GM08714 (cell line): ENCODE data around the gene ELL2.

ENCODE experiments used
- H3K4me3 ChIP-seq: fragments of 200-500 bp; sonication (Bioruptor generic); 2 replicates; pipeline ENCODE4 v1.5.1; 2014; ENCODE audit warnings: mild to moderate bottlenecking, low read length, inconsistent platforms
- ZNF274 ChIP-seq: IDR thresholded peaks from 2 replicates; pipeline ENCODE4 v1.6.1; 2012; ENCODE audit warnings: mild to moderate bottlenecking, low read depth, low read length

The ELL2 gene

GRCh38 chr5:95961617-95962474 lies at the start of gene ELL2:
Gene ELL2, minus strand, starts transcription at chr5:95961851. Its CDS starts 130 bp downstream, at chr5:95961721.
- no peak for TF ChIP-seq ZNF274

DNA sequence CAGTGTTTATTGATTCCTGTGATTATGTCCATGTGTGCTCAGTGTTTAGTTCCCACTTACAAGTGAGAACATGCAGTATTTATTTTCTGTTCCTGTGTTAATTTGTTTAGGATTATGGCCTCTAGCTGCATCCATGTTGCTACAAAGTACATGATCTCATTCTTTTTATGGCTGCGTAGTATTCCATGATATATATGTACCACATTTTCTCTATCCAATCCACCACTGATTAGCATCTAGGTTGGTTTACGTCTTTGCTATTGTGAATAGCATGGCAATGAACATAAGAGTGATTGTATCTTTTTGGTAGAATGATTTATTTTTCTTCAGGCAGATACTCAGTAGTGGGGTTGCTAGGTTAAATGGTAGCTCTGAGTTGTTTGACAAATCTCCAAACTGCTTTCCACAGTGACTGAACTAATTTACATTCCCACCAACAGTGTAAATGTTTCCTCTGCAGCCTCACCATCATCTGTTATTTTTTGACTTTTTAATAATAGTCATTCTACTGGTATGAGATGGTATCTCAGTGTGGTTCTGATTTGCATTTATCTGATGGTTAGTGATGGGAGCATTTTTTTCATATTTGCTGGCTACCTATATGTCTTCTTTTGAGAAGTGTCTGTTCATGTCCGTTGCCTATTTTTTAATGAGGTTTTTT lies 47.5 kb upstream of the ELL2 start:
- no peak for TF ChIP-seq ZNF274

More at GRCh38 chr5:95961617-95962474, at the start of gene ELL2:
- H3K4me3 ChIP-seq, result peak within 1 kb of the TSS; percentile 98

GRCh38 chr5:96008487-96008886 lies 46.8 kb upstream of the ELL2 start:
- TF ChIP-seq ZNF274, result no peak
- no peak overlapping the region for H3K4me3 ChIP-seq

More for the DNA sequence above, 47.5 kb upstream of the ELL2 start:
- H3K4me3 ChIP-seq, result no peak overlapping the region

- TF ChIP-seq ZNF274, result no peak
- H3K4me3 ChIP-seq, result no peak overlapping the region
Measured at GRCh38 chr5:96007051-96007450, 45.4 kb upstream of the ELL2 start.

DNA sequence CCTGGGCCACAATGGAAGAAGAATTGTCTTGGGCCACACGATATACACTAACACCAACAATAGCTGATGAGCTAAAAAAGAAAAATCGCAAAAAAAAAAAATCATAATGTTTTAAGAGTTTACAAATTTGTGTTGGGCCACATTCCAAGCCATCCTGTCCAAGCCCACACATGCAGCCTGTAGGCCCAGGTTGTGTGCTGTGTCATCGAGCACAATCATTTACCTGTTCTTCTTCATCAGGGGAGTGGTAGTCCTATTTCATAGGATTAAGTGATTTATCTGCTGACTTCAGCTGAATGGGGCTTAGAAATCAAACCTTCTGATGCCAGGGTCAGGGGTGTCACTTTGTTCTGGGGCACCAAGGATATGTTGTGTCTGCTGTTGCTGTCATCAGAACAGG lies 44.6 kb upstream of the ELL2 start:
- no peak for TF ChIP-seq ZNF274
- no peak overlapping the region for H3K4me3 ChIP-seq

GRCh38 chr5:96004754-96005153 lies 43.1 kb upstream of the ELL2 start:
- no peak for TF ChIP-seq ZNF274
- H3K4me3 ChIP-seq, result no peak overlapping the region

- no peak for TF ChIP-seq ZNF274
- no peak overlapping the region for H3K4me3 ChIP-seq
Measured at GRCh38 chr5:96004087-96004486, 42.4 kb upstream of the ELL2 start.

GRCh38 chr5:96001262-96001661 lies 39.6 kb upstream of the ELL2 start:
- no peak for TF ChIP-seq ZNF274

GRCh38 chr5:96000308-96000707 lies 38.7 kb upstream of the ELL2 start:
- no peak for TF ChIP-seq ZNF274
- no peak overlapping the region for H3K4me3 ChIP-seq

More at GRCh38 chr5:96001262-96001661, 39.6 kb upstream of the ELL2 start:
- no peak overlapping the region for H3K4me3 ChIP-seq

- no peak overlapping the region for H3K4me3 ChIP-seq
- TF ChIP-seq ZNF274, result no peak
Measured at GRCh38 chr5:95996904-95997723, 35.5 kb upstream of the ELL2 start.

DNA sequence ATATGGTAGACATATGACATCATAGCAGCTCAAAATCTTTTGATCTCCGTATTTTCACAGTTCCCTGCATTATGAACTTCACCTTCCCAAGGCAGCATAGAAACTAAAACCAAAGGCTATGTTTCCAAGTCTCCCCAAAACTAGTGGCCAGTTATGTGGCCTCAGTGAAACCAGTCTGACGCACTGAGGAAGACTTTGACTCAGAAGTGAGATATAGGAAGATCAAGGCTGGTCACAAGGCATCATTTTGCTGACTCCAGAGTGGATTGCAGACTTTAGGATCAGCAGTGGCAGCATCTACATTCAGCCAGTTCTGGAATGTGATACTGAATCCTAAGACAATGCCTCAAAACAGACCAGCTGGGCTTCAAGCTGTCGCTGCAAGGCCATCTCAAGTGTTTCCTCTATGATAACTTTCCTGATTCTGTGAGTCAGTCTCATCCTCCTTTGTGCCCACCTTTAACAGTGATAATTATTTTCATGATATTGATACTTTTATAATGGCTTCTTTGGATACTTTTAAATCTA lies 34.4 kb upstream of the ELL2 start:
- TF ChIP-seq ZNF274, result no peak
- H3K4me3 ChIP-seq, result no peak overlapping the region

DNA sequence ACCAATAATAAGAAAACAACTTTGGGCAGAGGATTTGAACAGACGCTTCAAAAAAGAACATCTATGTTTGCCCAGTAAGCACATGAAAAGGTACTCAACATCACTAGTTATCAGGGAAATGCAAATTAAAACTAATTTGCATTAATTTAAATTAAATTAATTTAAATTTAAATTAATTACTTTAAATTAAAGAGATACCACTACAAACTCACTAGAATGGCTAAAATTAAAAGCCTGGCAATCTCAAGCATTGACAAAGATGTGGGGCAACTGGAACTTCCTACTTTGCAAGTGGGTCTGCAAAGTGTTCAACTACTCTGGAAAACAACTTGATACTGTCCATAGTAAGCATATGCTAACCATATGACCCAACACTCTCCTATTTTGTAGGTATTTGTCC lies 32.1 kb upstream of the ELL2 start:
- no peak for TF ChIP-seq ZNF274
- H3K4me3 ChIP-seq, result no peak overlapping the region

DNA sequence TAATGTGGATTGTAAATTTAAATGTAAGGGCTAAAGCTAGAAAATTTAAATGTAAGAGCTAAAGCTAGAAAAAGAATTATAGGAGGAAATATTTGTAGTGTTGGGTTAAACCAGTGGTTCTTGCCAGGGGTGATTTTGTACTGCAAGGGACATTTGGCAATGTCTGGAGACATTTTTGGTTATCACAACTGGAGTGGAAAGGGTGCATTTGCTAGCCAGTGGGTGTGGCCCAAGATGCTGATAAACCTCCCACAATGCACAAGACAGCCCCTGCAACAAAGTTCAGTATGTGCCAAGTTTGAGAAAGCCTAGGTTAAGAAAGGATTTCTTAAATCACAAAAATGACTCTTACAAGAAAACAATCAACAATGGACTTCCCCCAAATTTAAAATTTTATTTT lies 31.6 kb upstream of the ELL2 start:
- no peak for TF ChIP-seq ZNF274
- no peak overlapping the region for H3K4me3 ChIP-seq
